Measurements from ENCODE around the gene SLC7A14.

GRCh38 chr3:170608475-170608874 lies 22.6 kb upstream of the SLC7A14 start:
- TF ChIP-seq EZH2 (IDR thresholded peaks at IDR 0.05; ENCODE audit: insufficient read depth, low read length): no peak
- TF ChIP-seq, protein P1, sequence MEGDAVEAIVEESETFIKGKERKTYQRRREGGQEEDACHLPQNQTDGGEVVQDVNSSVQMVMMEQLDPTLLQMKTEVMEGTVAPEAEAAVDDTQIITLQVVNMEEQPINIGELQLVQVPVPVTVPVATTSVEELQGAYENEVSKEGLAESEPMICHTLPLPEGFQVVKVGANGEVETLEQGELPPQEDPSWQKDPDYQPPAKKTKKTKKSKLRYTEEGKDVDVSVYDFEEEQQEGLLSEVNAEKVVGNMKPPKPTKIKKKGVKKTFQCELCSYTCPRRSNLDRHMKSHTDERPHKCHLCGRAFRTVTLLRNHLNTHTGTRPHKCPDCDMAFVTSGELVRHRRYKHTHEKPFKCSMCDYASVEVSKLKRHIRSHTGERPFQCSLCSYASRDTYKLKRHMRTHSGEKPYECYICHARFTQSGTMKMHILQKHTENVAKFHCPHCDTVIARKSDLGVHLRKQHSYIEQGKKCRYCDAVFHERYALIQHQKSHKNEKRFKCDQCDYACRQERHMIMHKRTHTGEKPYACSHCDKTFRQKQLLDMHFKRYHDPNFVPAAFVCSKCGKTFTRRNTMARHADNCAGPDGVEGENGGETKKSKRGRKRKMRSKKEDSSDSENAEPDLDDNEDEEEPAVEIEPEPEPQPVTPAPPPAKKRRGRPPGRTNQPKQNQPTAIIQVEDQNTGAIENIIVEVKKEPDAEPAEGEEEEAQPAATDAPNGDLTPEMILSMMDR (IDR thresholded peaks at IDR 0.05; ENCODE audit: insufficient read depth, low read depth, low read length): no peak
